VCaP (cell line): ENCODE results near the gene MAP3K9.

ENCODE experiments used
- H3K27ac ChIP-seq: fragments of 450-650 bp; 2 replicates; pipeline ENCODE4 v1.5.1; 2017
- CTCF ChIP-seq: fragments of 450-650 bp; conservative IDR thresholded peaks from 2 replicates; pipeline ENCODE4 v1.5.1; 2017; ENCODE audit warnings: mild to moderate bottlenecking, moderate library complexity

Gene MAP3K9

DNA sequence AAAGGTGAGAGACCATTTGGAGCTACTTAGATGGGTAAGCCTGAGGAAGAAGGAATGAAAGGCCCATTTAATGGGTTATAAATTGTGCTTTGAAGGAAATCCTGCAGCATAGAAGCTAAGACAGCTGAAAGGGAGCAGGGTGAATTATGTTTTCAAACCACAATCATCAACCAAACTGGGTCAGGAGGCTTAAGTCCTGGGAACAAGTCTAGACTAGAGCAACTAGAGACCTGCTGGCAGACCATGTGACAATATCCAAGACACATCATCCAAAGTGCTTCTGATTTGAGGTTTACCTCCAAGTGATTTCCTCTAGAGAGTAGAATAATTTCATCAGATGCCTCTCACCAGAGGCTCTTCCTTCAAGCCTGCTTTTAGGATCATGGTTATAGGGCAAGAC is 53.7 kb downstream of the MAP3K9 start:
- H3K27ac ChIP-seq = peak overlapping the region; percentile 66; the same call in 1 of the 2 replicates
- TF ChIP-seq CTCF = no peak

GRCh38 chr14:70754991-70755390 is 54.3 kb downstream of the MAP3K9 start:
- H3K27ac ChIP-seq = peak overlapping the region; percentile 66; the same call in 1 of the 2 replicates
- no peak for TF ChIP-seq CTCF

DNA sequence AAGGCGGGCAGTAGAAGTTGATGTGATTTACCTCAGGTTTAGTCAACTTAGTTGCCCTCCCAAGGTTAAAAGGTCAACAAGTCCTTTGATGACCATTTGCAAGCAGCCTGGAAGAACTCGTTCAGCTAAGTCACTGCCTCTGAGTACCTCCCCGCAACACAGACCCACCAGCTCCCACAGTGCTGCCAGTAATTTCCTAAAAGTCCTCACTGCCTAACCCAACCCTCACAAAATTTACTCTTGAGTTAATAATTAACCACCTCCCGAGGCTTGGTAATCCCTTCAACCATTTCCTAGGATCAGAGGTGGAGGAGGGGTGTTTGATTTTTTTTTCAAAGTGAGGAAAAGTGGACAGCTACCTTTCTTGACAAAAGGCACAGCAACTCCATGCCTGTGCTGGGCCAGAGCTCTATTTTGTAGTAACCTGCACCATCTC is 55.8 kb downstream of the MAP3K9 start:
- TF ChIP-seq CTCF = no peak
- peak overlapping the region; percentile 66 for H3K27ac ChIP-seq

DNA sequence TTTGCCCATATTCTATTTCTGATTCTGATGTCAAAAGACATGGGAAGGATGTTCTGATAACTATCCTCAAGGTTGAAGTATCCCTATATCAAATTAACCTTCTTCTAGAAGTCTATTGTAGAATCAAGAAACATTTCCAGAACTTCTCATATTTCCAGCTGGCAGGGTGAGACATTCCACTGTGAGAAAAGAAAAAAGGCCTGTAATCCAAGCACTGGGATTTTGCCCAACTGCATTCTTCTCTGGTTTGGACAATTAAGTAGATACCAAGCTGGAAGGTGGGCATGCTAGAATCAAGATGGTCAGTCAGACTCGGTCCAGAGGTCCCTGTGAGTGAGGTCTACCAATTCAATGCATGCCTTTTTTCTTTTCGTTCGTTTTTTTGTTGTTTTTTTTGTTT is 60.9 kb downstream of the MAP3K9 start:
- no peak overlapping the region for H3K27ac ChIP-seq
- no peak for TF ChIP-seq CTCF

DNA sequence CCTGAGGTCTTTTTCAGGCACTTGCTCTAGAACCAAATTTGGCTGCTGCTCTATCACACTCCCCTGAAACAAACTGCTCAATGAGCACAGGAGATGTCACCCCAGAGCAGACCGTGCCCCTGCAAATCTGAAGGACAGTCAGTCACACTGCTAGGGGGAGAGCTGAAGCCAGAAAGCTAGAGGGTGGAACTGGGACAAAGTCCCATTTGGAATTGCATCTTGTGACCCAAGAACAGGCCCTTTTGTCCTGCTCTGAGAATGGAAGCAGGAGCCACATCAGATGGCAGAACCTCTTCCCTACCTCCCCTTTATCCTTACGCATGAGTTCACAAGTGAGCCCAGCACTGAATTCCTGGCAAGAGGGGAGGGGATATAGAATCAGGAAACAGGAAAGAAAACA is 64.7 kb downstream of the MAP3K9 start:
- no peak overlapping the region for H3K27ac ChIP-seq

GRCh38 chr14:70742316-70742715 is 67.0 kb downstream of the MAP3K9 start:
- no peak overlapping the region for H3K27ac ChIP-seq
- TF ChIP-seq CTCF = no peak

More for the DNA sequence above, 64.7 kb downstream of the MAP3K9 start:
- no peak for TF ChIP-seq CTCF

- TF ChIP-seq CTCF = no peak
- H3K27ac ChIP-seq = no peak overlapping the region
These were observed 67.8 kb downstream of the MAP3K9 start for GRCh38 chr14:70741482-70741881.

- no peak for TF ChIP-seq CTCF
These were observed 74.3 kb downstream of the MAP3K9 start for GRCh38 chr14:70735043-70735442.

More at GRCh38 chr14:70735043-70735442, 74.3 kb downstream of the MAP3K9 start:
- no peak overlapping the region for H3K27ac ChIP-seq
